ENCODE results near the gene ARHGEF19.

GRCh38 chr1:16191309-16191708, 21.1 kb downstream of the ARHGEF19 start:
- TF ChIP-seq CTCF (IDR thresholded peaks at IDR 0.05) (no peak), POLR2A (IDR thresholded peaks at IDR 0.05) (no peak), POLR2AphosphoS5 (IDR thresholded peaks at IDR 0.05; ENCODE audit: insufficient read depth in 1 of 2, low read depth in 1 of 2) (no peak)

Data from vagina (tissue), 2 donors.